Stimulated activated CD4-positive, alpha-beta T cell treated with anti-CD3 and anti-CD28 coated beads, Interleukin-12 subunit alpha, Interleukin-12 subunit beta, amount 100 ng/mL, for 48 hours (primary cell): Measurements from ENCODE around the gene PTN.

ENCODE experiments used
- DNase-seq, 3 donors: peaks; one replicate each; pipeline ENCODE4 v3.0.0-alpha.2; 2020; ENCODE audit warnings: low read depth in 2 of 3, low spot score in 1 of 3

The PTN gene

DNA sequence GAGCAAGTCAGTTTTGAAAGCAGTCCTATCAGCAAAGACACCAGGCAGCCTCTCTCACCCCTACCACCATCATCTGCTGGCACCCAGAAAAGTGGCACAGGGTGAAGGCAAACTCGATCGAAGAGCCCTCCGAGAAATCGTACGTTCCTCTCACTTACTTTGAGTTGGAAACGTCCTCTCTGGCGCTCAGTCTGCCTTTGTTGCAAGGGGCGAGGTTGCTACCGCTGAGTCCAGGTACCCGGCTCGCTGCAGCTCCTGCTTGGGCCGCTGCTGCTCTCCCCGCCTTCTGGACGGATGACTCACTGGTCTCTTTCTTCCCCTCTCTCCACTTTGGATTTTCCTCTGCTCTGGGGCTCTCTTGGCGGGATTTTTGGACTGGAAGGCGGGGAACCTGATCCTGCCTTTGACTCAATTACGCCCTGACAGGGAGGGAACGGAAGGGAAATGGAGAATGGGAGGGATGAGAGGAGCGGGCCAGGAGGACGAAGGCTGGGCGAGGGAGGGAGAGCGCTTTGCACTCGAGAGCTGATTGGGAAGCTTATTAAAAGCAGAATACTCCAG is at the start of gene PTN:
Gene PTN, minus strand, starts transcription at position 453 of the 561 bp plus-strand sequence. CDS start 88,760 bp downstream, outside the sequence.
- no peak for DNase-seq

DNA sequence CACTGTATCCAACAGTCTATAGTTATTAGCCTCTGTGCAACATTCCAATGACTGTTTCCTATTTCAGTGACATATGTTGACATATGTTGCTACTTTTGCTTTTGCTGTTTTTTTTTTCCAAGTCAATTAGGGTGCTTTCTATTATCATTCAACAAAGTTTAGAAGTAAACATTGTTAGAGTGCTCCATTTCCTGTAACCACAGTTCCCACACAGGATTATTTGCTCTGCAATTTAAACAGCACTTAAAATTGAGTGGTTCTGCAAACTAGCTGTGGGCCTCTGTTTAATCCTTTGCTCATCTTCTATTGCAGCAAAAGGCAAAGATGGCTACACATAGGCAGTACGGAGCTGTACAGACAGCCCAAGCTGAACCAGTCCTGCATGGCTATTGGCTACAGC is 46.5 kb upstream of the PTN start:
- no peak for DNase-seq

GRCh38 chr7:137388916-137389315 is 45.4 kb upstream of the PTN start:
- no peak for DNase-seq

- no peak for DNase-seq
Measured at GRCh38 chr7:137386966-137387365, 43.4 kb upstream of the PTN start.

DNA sequence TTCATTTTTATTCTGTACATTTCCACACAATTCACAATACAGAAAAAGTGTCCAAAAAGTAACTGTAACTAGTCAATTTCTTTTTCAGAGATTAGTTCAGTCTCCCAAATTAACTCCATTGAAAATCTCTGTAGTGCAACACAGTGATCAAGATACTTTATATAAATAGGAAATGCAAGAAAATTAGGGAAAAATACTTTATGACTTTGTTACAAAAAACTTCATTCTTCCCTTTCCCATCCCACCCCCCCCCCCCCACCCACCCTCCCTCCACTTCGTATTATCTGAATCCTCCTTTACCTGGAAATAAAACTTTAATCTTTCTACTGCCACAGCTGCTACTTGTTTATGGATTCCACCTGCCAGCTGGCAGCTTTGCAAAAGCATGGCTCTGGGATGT is 37.5 kb upstream of the PTN start:
- no peak for DNase-seq

- DNase-seq, result no peak
Measured at GRCh38 chr7:137373507-137373906, 30.0 kb upstream of the PTN start.

- no peak for DNase-seq
Measured at GRCh38 chr7:137371616-137372015, 28.1 kb upstream of the PTN start.

DNA sequence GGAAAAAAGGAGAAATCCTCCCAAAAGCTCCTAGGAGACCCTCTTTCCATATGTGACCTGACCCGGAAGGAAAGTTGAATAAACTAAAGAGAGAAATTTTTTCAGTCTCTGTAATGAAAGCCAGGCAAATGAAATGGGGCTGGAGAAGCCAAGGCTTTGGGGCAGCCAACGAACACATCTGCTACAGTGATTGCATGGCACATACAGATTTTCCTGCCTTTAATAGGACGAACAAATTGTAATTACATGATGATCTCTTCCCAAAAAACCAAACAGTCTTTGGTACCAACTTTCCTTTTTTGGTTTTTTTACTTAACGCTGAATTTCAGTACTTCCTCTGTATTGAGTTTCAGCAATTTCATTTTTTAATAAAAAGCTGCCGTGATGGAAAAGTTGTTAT is 23.5 kb upstream of the PTN start:
- no peak for DNase-seq

GRCh38 chr7:137363683-137364082 is 20.1 kb upstream of the PTN start:
- DNase-seq, result no peak

DNA sequence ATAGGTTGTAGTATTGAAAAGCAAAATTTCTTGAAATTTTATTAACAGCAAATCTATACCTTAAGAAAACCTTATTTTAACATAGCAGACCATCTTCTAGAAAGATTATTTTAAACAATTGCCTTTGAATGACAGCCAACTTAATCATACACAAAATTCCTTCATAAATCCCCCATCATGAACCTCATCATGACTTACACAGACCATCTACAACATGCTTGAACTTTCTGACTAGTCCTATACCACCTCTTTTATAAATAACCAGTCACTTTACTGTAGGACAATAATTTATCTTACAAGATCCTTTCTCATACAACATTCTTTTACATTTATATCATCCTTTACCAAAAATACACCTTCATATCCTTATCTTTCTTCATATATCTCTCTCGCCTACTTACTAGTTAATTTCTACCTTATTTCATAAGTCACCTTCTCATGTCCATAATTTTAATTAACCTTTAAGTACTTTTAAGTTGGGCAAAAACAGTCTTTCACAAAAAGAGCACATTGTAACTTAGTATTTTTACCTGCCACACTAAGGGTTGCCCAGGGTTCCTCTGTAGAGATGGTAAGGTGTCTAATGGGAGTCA is 16.6 kb upstream of the PTN start:
- DNase-seq, result no peak

DNA sequence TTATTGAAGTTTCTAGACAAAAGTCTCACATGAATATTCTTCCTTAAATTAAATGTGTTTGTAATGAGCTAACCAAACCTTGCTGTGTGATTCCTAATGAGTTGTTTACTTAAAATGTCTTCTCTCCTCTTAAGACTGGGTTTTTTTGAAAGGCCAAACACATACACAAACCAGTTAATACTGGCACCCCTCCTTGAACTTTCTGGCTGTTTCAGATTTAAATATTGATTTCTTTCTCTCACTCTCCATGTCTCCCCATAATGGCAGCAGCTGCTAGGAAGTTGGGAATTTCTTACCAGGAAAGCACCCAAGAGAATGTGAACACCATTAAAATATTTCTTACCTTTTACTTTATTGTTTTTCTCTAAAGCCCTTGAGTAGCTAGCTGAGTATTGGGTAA is 11.4 kb upstream of the PTN start:
- DNase-seq, result no peak

GRCh38 chr7:137354396-137354795 is 10.9 kb upstream of the PTN start:
- no peak for DNase-seq

DNA sequence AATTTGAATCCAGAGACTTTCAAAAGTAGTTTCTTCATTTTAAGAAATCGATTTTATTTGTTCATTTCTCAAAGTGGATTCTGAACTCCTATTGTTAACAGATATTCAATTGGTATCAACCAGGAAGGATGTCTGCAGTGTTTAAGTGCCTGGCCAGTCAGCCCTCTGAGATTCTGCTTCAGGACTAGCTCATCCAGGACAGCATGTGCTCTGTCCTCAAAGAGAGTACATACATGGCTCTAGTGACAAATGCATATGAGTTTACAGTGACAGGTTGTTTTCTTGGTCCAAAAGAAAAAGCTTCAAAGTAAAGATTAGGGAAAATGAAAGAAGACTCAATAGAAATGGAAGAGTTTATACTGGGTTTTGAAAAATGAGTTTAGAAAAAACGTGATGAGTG is 8.4 kb upstream of the PTN start:
- DNase-seq, result no peak

- DNase-seq, result no peak
Measured at GRCh38 chr7:137345799-137346449, 2.4 kb upstream of the PTN start.

- DNase-seq, result no peak
Measured at GRCh38 chr7:137342828-137343261, 688 bp downstream of the PTN start.

DNA sequence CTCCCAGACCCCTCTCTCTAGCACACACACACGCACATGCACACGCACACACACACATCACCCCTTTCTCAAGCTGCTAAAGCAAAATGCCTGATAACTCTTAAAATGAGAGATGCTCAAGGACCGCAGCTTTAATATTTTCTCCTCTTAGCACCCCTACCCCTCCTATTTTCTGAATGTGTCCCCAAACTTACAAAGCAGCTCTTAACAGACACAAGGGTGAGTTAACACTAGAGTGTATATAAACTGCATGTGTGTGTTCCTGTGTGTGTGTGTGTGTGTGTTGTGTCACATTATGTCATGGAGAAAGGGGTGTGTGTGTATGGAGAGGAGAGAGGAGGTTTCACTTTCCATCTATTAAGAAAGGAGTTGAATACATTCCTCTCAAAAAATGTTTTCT is 1.3 kb downstream of the PTN start:
- DNase-seq, result no peak

GRCh38 chr7:137337902-137338301 is 5.6 kb downstream of the PTN start:
- no peak for DNase-seq

DNA sequence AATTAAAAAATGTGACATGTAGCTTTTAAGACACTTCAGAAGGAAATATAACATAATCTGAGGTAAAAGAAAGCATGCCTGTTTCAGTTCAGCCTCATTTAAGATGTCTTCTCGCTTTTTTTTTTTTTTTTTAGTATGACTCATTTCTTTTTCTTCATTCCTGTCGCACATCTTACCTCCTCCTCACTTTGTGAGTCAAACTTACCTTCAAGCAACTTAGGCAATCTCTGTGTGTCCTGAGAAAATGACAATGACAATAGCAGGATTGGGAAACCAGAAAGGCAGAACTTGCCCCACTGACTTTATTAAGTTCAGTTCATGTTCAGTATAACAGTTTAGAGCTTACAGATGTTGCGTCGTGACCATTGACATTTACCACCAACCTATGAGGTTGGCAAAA is 7.7 kb downstream of the PTN start:
- DNase-seq, result no peak

- DNase-seq, result no peak
Measured at GRCh38 chr7:137331378-137331777, 12.2 kb downstream of the PTN start.

DNA sequence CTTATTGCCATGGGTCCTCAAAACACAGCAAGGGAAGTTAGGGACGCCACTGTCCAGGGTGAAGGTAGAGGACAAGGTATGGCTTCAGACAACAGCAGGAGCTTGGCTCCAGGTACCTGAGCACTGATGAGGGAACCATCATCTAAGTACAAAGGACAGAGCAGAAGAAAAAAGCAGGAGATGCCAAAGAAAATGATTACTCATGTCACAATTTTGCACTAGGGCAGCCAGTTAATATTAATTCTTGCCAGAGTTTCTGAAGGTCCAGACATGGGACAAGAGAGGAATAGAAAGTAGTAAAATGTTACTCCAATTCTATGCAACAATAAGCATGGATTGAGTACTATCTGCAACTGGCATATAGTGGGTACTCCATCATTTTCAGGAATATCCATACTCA is 14.1 kb downstream of the PTN start:
- no peak for DNase-seq

DNA sequence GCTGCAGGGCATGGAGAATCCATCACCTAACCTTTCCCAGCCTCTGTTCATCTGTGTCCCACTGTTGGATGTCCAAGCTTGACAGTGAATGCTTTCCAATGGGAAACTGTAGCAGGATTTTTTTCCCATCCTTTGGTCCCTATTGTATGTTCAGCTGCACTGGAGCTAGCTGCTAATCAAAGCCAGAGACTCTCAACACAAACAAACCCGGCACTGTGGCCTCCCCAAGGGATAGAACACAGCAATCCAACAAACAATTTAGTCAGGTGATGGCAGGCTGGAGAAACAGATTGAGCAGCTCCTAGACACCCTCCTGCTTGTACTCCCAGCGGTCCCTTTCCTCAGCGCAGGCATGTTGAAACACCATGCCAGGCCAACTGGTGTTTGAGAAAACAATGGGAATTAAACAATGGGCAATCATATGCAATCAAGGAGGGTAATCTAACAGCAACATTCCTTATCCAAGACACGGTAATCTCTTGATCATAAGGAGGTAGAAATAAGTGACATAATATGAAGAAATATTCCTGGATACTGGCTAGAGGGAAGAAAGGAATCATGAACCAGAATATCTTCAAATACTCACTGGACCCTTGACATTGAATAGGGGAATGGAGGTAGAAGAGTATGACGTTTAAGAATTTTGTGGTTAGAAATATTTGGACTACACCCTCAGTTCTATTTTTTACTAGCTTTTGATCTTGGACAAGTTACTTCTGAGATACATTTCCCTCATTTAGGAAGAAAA is 15.0 kb downstream of the PTN start:
- no peak for DNase-seq

DNA sequence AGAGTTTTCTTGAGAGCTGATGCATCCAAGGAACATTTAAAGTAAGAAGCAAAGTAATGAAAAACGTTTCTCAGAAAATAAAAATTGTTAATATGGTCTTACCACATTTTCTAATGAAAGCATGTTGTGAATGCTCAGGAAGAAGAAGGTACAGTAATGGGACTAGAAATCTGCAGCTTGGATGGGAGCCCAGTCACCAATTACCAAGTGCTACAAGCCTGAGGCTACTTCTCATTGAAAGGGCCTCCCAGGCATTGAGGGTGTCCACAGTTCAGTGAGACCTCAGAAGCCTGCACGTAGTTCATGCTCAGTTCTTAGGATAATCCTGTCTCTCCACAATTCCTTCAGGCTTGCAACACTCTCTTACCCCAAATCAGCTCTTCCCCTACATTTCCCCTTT is 17.6 kb downstream of the PTN start:
- no peak for DNase-seq
